Astrocyte of the cerebellum (primary cell): Measurements from ENCODE around the gene TSEN2.

ENCODE experiments used
- DNase-seq: peaks from one replicate; pipeline ENCODE4 v3.0.0-alpha.2; 2011; ENCODE audit warnings: low read depth
- H3K4me3 ChIP-seq: 2 replicates; pipeline ENCODE4 v1.5.1; 2011; ENCODE audit warnings: mild to moderate bottlenecking, low read depth, low read length, moderate library complexity
- CTCF ChIP-seq: IDR thresholded peaks from 2 replicates; pipeline ENCODE4 v1.5.1; 2012; ENCODE audit warnings: low read length, low read depth, moderate library complexity, mild to moderate bottlenecking; ENCODE audit errors: missing control alignments
- in situ Hi-C: cut with HindIII; loops from 2 replicates; pipeline ENCODE4 v1.10.0; 2017; ENCODE audit warnings: low sequenced_read_pairs

The TSEN2 gene

DNA sequence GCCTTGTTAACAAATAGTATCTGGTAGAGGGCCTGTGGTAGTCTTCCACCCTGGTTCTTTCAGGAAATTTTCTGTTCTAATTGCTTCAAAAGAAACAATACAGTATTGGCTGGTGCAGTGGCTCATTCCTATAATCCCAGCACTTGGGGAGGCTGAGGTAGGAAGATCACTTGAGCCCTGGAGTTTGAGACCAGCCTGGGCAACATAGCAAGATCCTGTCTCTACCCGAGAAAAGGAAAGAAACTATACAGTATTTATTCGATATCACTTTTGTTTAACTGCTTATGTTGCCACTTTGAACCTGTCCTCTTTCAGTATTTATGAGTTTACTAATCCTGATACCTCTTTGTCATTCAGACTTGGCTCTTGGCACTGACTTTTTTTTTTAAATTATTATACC is 77.1 kb downstream of the TSEN2 start:
- TF ChIP-seq CTCF, result no peak
- H3K4me3 ChIP-seq, result no peak overlapping the region
- no peak for DNase-seq
- in situ Hi-C loops, result no loop called here

DNA sequence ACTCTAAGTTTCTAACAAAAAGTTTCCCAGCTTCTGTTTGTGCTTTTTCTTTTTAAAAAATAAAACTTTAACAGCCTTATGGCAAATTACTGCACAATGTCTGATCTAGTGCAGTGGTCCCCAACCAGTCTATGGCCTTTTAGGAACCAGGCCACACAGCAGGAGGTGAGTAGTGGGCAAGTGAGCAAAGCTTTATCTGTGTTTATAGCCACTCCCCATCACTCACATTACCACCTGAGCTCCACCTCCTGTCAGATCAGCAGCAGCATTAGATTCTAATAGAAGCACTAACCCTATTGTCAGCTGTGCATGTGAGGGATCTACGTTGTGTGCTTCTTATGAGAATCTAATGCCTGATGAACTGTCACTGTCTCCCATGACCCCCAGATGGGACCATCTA is 78.2 kb downstream of the TSEN2 start:
- in situ Hi-C loops, result no loop called here
- no peak for DNase-seq

DNA sequence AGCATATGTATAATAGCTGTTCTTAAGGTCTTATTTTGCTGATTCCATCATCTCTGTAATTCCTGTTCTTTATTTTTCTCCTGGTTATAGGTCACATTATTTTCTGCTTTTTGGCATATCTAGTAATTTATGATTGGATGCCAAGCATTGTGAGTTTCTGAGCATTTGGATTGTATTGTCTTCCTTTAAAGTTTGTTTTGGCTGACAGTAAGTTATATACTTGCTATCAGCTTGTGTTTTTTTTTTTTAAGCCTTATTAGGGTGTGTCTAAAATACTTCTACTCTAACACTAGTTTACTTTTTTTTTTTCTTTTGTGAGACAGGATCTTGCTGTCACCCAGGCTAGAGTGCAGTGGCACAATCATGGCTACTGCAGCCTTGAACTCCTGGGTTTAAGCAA is 82.7 kb downstream of the TSEN2 start:
- no peak for DNase-seq
- no peak overlapping the region for H3K4me3 ChIP-seq
- in situ Hi-C loops, result no loop called here
- TF ChIP-seq CTCF, result no peak

More for the DNA sequence above, 78.2 kb downstream of the TSEN2 start:
- TF ChIP-seq CTCF, result no peak
- no peak overlapping the region for H3K4me3 ChIP-seq

DNA sequence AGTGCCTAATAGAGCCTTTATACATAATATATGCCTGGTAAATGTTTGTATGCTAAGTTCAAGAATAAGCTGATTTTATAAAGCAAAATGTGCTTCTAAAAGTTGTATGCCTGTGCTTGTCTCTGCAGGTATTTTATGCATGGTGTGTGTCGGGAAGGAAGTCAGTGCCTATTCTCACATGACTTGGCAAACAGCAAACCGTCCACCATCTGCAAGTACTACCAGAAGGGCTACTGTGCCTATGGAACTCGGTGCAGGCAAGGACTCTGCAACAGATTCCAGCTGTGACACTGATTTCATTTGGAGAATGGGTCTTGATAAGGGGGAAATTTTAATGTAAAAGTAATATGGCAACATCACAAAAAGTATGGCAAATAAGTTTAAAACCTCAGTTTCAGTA is 84.5 kb downstream of the TSEN2 start:
- TF ChIP-seq CTCF, result no peak
- no peak for DNase-seq
- in situ Hi-C loops, result no loop called here
- no peak overlapping the region for H3K4me3 ChIP-seq

GRCh38 chr3:12569836-12570235 is 85.6 kb downstream of the TSEN2 start:
- H3K4me3 ChIP-seq, result no peak overlapping the region
- in situ Hi-C loops, result no loop called here
- no peak for TF ChIP-seq CTCF
- no peak for DNase-seq

DNA sequence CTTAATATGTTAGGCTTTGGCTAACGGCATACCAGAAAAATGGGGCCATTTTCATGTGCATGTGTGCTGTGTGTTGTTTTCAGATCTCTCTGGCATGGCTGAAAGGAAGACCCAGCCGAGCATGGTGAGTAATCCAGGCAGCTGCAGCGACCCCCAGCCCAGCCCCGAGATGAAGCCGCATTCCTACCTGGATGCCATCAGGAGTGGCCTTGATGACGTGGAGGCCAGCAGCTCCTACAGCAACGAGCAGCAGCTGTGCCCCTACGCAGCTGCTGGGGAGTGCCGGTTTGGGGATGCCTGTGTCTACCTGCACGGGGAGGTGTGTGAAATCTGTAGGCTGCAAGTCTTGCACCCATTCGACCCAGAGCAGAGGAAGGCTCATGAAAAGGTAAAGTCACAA is 87.7 kb downstream of the TSEN2 start:
- no peak overlapping the region for H3K4me3 ChIP-seq
- DNase-seq, result no peak
- no peak for TF ChIP-seq CTCF
- in situ Hi-C loops, result no loop called here

DNA sequence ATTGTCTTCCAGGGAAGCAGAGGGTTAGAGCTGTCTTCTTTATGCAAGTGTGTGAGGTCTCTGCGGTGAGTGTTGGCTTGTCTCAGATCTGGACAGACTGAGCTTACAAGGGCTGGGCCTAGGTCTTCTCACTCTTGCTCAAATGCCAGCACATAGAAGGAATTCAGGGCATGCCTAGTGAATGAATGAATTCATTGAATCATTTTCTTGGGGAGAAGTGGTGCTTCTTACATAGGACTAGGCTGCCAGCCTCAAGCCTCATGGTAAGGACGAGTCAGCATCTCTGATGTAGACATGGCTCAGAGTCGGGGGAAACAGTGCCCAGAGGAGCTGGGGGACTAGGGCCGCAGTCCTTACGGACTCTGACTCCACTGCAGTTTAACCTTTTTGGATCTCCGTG is 89.9 kb downstream of the TSEN2 start:
- in situ Hi-C loops, result no loop called here
- DNase-seq, result no peak
- no peak overlapping the region for H3K4me3 ChIP-seq
- TF ChIP-seq CTCF, result no peak
